PC-9 (cell line): ENCODE results near the gene OR5B17.

Experiments used
- CTCF ChIP-seq: fragments of 200-600 bp; sonication (generic); conservative IDR thresholded peaks from 2 replicates; pipeline ENCODE4 v1.6.1; 2017; ENCODE audit warnings: mixed run types, antibody characterized with exemption, mild to moderate bottlenecking, moderate library complexity
- EZH2 ChIP-seq: fragments of 200-600 bp; sonication (generic); IDR thresholded peaks from 2 replicates; pipeline ENCODE4 v1.8.0; 2017; ENCODE audit warnings: antibody characterized with exemption, low read depth

- TF ChIP-seq CTCF (no peak), EZH2 (no peak)
These were observed 42.7 kb downstream of the OR5B17 start for GRCh38 chr11:58316142-58316541.
